Epithelial cell of proximal tubule (primary cell): ENCODE measurements around the gene TMEM41B. TPM values are rescaled to one million over a fixed set of nuclear protein-coding genes. Genes with fewer than 3 reads are reported as not detected.

Experiments used
- total RNA-seq: library from RNA; depleted of rRNA; stranded (reverse); fragments of >200 nt; gene quantifications from 2 replicates; pipeline ENCODE4 v1.2.3, GENCODE V29; 2015

The TMEM41B gene
- total RNA-seq, 1 donor from 2014 or later = 38.0 TPM

Other genes with a start within 250 kb of the TMEM41B start
- gene SCUBE2, start 223.0 kb downstream of the TMEM41B start, total RNA-seq = 0.17 and 0.43 TPM in 2 replicates
- gene DENND5A, start 49.2 kb downstream of the TMEM41B start, total RNA-seq = 71.6 and 75.0 TPM in 2 replicates
- 57.5 and 60.6 TPM in 2 replicates for gene IPO7, start 70.1 kb upstream of the TMEM41B start, total RNA-seq
- 17.8 and 38.7 TPM in 2 replicates for gene ZNF143, start 146.4 kb upstream of the TMEM41B start, total RNA-seq